Naive thymus-derived CD4-positive, alpha-beta T cell (primary cell): Measurements from ENCODE around the gene F11R. TPM values are rescaled to one million over a fixed set of nuclear protein-coding genes. Genes with fewer than 3 reads are reported as not detected.
A peak's percentile ranks its signal among the peaks of the same experiment; 100 is the strongest.

Experiments used
- ATAC-seq: fragments of 150-1000 bp; cut with Tn5 transposase; 2 replicates; pipeline ENCODE4 v1.10.0; 2021; ENCODE audit warnings: mild to moderate bottlenecking, moderate library complexity
- CTCF ChIA-PET: fragments of 350-600 bp; sonication (Branson Sonifier 250); formaldehyde crosslinking; loops from one replicate; lab custom pipeline; 2021; ENCODE audit warnings: antibody characterized with exemption; lab: Charles Lee
- POLR2A ChIA-PET: fragments of 350-600 bp; sonication (Branson Sonifier 250); formaldehyde crosslinking; loops from one replicate; lab custom pipeline; 2021; ENCODE audit warnings: antibody characterized with exemption, inconsistent platforms; lab: Charles Lee
- DNase-seq, 9 donors: peaks; one replicate each; pipeline versions ENCODE4 v3.0.0 to v3.0.0-alpha.2; 2020 to 2022; ENCODE audit warnings: mixed read lengths in 1 of 9
- H3K27ac ChIP-seq: one replicate; pipeline ENCODE4 v1.7.0; 2013; ENCODE audit warnings: mild to moderate bottlenecking, low read depth, low read length, moderate library complexity
- H3K27me3 ChIP-seq, 2 donors: one replicate each; pipeline ENCODE4 v1.7.0; 2013; ENCODE audit warnings: low read length in 2 of 2, mild to moderate bottlenecking in 2 of 2, moderate library complexity in 2 of 2; ENCODE audit not compliant: control insufficient read depth in 2 of 2, insufficient read depth in 2 of 2
- H3K36me3 ChIP-seq, 3 experiments: 1 replicate in 2 of 3; 2 replicates in 1 of 3; pipeline ENCODE4 v1.7.0; 2013; ENCODE audit warnings: low read length in 3 of 3, mild to moderate bottlenecking in 3 of 3, moderate library complexity in 1 of 3; ENCODE audit not compliant: insufficient read depth in 3 of 3, control insufficient read depth in 2 of 3
- H3K4me1 ChIP-seq, 2 donors: one replicate each; pipeline ENCODE4 v1.7.0; 2013; ENCODE audit warnings: low read length in 2 of 2, mild to moderate bottlenecking in 2 of 2, moderate library complexity in 1 of 2; ENCODE audit not compliant: control insufficient read depth in 2 of 2, insufficient read depth in 2 of 2
- H3K4me3 ChIP-seq: 2 replicates; pipeline ENCODE4 v1.7.0; 2013; ENCODE audit warnings: mild to moderate bottlenecking, low read length
- H3K9me3 ChIP-seq, 3 experiments: 1 replicate in 2 of 3; 2 replicates in 1 of 3; pipeline ENCODE4 v1.7.0; 2013; ENCODE audit warnings: low read length in 3 of 3; ENCODE audit not compliant: control insufficient read depth in 2 of 3
- H3K27ac Mint-ChIP-seq, 9 donors: one replicate each; pipeline ENCODE4 v1.8.0; 2020 to 2022; ENCODE audit warnings: mixed read lengths in 9 of 9, mild to moderate bottlenecking in 8 of 9, moderate library complexity in 5 of 9, inconsistent platforms in 2 of 9
- H3K27me3 Mint-ChIP-seq, 5 donors: one replicate each; pipeline ENCODE4 v1.8.0; 2021 to 2022; ENCODE audit warnings: mixed read lengths in 5 of 5, mild to moderate bottlenecking in 1 of 5
- H3K36me3 Mint-ChIP-seq, 5 donors: one replicate each; pipeline ENCODE4 v1.8.0; 2020 to 2022; ENCODE audit warnings: mixed read lengths in 5 of 5, mild to moderate bottlenecking in 3 of 5, inconsistent platforms in 1 of 5
- H3K4me1 Mint-ChIP-seq, 7 donors: one replicate each; pipeline ENCODE4 v1.8.0; 2020 to 2022; ENCODE audit warnings: mixed read lengths in 7 of 7, mild to moderate bottlenecking in 3 of 7, inconsistent platforms in 1 of 7
- H3K4me3 Mint-ChIP-seq, 10 donors: one replicate each; pipeline ENCODE4 v1.8.0; 2020 to 2022; ENCODE audit warnings: mild to moderate bottlenecking in 10 of 10, mixed read lengths in 10 of 10, moderate library complexity in 6 of 10, inconsistent platforms in 2 of 10
- H3K9me3 Mint-ChIP-seq, 11 donors: one replicate each; pipeline ENCODE4 v1.8.0; 2020 to 2022; ENCODE audit warnings: mixed read lengths in 11 of 11, mild to moderate bottlenecking in 4 of 11, inconsistent platforms in 1 of 11, moderate library complexity in 1 of 11
- intact Hi-C, 2 donors: fragments of 100-400 bp; cut with micrococcal nuclease; formaldehyde crosslinking; loops; one replicate each; pipeline ENCODE4 v1.15.1; 2023
- polyA plus RNA-seq, 2 donors: library from polyadenylated mRNA; unstranded; fragments of 300-500 nt; fragmentation: Illumina TruSeq; gene quantifications; one replicate each; pipeline ENCODE4 v1.2.3, GENCODE V29; 2021
- total RNA-seq, 6 experiments: library from RNA in 5 of 6; stranded (reverse) in 5 of 6; gene quantifications; 1 replicate in 5 of 6; 2 replicates in 1 of 6; pipeline ENCODE4 v1.2.3 and lab custom pipeline; 2021 to 2026

F11R gene
- total and polyA plus RNA-seq, 7 experiments from 2014 or later = 11.3 to 23.7 (median 14.4) TPM

DNA sequence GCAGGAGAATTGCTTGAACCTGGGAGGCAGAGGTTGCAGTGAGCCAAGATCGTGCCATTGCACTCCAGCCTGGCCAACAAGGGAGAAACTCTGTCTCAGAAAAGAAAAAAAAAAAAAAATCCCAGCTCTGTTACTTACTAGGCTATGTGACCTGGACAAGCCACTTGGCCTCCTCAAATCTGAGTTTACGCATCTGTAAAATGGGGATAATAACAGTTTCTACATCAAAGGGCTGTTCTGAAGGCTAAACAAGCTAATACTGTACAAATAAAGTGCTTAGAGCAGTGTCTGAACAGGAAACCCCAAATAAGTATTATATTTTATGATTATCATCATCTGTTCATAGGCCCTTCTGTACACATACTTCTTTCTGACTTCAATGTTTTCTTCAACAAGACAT, 13.6 kb downstream of the F11R start:
- Mint-ChIP-seq H3K36me3 (peaks cover 0 to 3% (median 0%) of the 10 kb centered on the region in 5 donors), H3K4me3 (no peak overlapping the region), H3K9me3 (no peaks in the 10 kb centered on the region), H3K4me1 (peaks cover 7 to 19% (median 12%) of the 10 kb centered on the region in 7 donors), H3K27me3 (no peaks in the 10 kb centered on the region), H3K27ac (no peak overlapping the region)
- Histone ChIP-seq H3K36me3 (no peaks in the 10 kb centered on the region), H3K9me3 (no peaks in the 10 kb centered on the region), H3K27me3 (no peaks in the 10 kb centered on the region), H3K27ac (no peak overlapping the region), H3K4me3 (no peak overlapping the region), H3K4me1 (peaks cover 0 to 10% of the 10 kb centered on the region in 2 donors)
- intact Hi-C loops = no loop called here
- ChIA-PET POLR2A (interaction anchor here (0.6 to 1.4 kb wide), 5 partner anchors 9 to 382 kb away, joined by 3 to 5 read pairs (median 4); partner anchors contain the start of gene TSTD1), CTCF (interaction anchor here (0.6 to 1.2 kb wide), 2 partner anchors 16 to 85 kb away, joined by 3 read pairs; no protein-coding TSS in a partner anchor)
- no peak for DNase-seq
- no peak for ATAC-seq

DNA sequence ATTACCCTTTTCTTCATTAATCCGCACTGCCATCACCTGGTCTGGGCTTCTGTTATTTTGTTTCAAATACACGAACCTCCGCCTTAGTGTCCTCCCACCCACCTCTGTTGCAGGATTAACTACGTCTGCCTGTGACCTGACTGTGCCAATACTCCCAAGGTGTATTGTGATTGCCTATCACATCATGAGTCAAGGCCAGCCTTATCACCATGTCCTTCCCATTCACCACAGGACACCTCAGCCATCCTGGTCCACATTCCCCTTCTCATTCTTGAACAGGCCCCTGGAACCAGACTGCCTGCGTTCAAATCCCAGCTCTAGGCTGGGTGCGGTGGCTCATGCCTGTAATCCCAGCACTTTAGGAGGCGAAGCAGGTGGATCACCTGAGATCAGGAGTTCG, 14.4 kb downstream of the F11R start:
- ChIA-PET POLR2A (interaction anchor here (0.6 kb wide), 2 partner anchors 10 to 381 kb away, joined by 4 read pairs; no protein-coding TSS in a partner anchor), CTCF (interaction anchor here (0.7 to 1.2 kb wide), 2 partner anchors 16 to 326 kb away, joined by 3 read pairs; no protein-coding TSS in a partner anchor)
- H3K27me3 ChIP-seq = no peaks in the 10 kb centered on the region
- Mint-ChIP-seq H3K9me3 (no peaks in the 10 kb centered on the region), H3K36me3 (peaks cover 0 to 6% (median 0%) of the 10 kb centered on the region in 5 donors), H3K4me1 (peaks cover 2 to 14% (median 7%) of the 10 kb centered on the region in 7 donors), H3K27me3 (no peaks in the 10 kb centered on the region), H3K27ac (peak overlapping the region in 2 of 9 donors; percentile 28 to 62), H3K4me3 (no peak overlapping the region)
- H3K27ac ChIP-seq = no peak overlapping the region
- ATAC-seq (no peak), DNase-seq (no peak)
- intact Hi-C loops = no loop called here
- H3K4me3 ChIP-seq = no peak overlapping the region
- H3K36me3 ChIP-seq = no peaks in the 10 kb centered on the region
- H3K9me3 ChIP-seq = no peaks in the 10 kb centered on the region
- H3K4me1 ChIP-seq = peaks cover 0 to 2% of the 10 kb centered on the region in 2 donors

DNA sequence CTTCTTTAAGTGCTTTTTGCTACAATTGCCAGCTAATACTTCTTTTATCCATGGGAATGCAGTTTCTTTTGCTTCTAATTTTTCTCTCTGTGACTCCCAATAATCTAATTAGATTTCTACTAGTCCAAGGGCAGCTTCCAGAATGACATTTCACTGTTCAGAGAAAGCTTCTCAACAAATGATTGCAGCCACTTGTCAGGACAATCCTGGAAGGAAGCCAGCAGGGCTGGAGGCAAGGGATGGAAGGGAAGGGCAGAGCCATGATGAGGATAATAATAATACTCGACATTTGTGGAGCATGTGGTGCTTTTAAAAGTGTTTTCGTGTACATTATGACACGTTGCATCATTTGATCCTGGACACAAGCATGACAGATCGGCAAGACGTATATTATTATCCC, 19.4 kb downstream of the F11R start:
- intact Hi-C loops = no loop called here
- ChIA-PET POLR2A (no interaction called here), CTCF (interaction anchor here (1.7 kb wide), 1 partner anchor 37 kb away, joined by 4 read pairs; the partner anchor contains the start of gene TSTD1)
- Mint-ChIP-seq H3K27ac (peak overlapping the region in 1 of 9 donors; percentile 53), H3K36me3 (peaks cover 1 to 43% (median 10%) of the 10 kb centered on the region in 5 donors), H3K27me3 (no peaks in the 10 kb centered on the region), H3K4me3 (no peak overlapping the region), H3K9me3 (no peaks in the 10 kb centered on the region), H3K4me1 (peaks cover 7 to 15% (median 12%) of the 10 kb centered on the region in 7 donors)
- no peaks in the 10 kb centered on the region for H3K27me3 ChIP-seq
- no peak overlapping the region for H3K27ac ChIP-seq
- no peaks in the 10 kb centered on the region for H3K9me3 ChIP-seq
- H3K36me3 ChIP-seq = peaks cover 0 to 33% (median 12%) of the 10 kb centered on the region in 3 experiments
- H3K4me3 ChIP-seq = no peak overlapping the region
- no peaks in the 10 kb centered on the region for H3K4me1 ChIP-seq
- DNase-seq (no peak), ATAC-seq (no peak)

DNA sequence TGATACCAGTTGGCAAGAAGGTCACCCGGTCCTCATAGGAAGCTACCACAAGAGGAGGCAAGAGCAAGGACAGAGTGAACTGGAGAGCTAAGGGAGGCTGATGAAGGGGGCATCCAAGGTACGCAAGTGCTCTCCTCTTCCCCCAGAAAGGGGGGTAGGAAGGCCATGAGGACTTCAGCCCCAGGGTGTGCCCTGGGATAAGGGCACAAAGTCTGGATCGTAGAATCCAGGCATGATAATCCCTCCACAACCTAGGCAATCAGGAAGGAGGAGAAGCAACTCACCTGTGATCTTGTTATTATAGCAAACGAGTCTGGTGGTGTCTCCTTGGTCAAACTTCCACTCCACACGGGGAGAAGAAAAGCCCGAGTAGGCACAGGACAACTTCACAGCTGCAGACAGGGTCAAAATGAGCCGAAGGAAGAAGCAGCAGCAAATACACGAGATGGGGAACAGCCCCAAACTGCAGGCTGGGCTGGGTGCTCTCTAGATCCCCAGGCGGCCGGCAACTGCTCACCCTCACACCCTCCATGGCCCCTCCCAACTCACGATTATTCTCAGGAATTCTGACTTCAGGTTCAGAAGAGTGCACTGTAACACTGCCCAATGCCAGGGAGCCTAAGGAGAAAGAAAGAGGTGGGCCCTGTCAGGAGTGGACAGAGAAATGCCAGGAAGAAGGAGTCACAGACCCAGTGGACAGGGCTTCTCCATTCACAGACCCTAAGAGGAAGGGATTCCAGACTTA, 20.0 kb downstream of the F11R start:
- ATAC-seq (no peak), DNase-seq (no peak)
- no peaks in the 10 kb centered on the region for H3K4me1 ChIP-seq
- no peak overlapping the region for H3K27ac ChIP-seq
- peak overlapping the region in 1 of 9 donors; percentile 52 for H3K27ac Mint-ChIP-seq
- H3K27me3 ChIP-seq = no peaks in the 10 kb centered on the region
- H3K4me1 Mint-ChIP-seq = peaks cover 6 to 12% (median 9%) of the 10 kb centered on the region in 7 donors
- no peak overlapping the region for H3K4me3 Mint-ChIP-seq
- CTCF ChIA-PET = interaction anchor here (0.5 to 7.8 kb wide), 5 partner anchors 9 to 98 kb away, joined by 3 to 123 read pairs (median 4); partner anchors contain the start of genes KLHDC9 and TSTD1
- peaks cover 0 to 33% (median 12%) of the 10 kb centered on the region in 3 experiments for H3K36me3 ChIP-seq
- H3K36me3 Mint-ChIP-seq = peaks cover 1 to 41% (median 10%) of the 10 kb centered on the region in 5 donors
- H3K9me3 Mint-ChIP-seq = no peaks in the 10 kb centered on the region
- H3K4me3 ChIP-seq = no peak overlapping the region
- H3K9me3 ChIP-seq = no peaks in the 10 kb centered on the region
- intact Hi-C loops = no loop called here
- no peaks in the 10 kb centered on the region for H3K27me3 Mint-ChIP-seq
- POLR2A ChIA-PET = interaction anchor here (0.9 kb wide), 1 partner anchor 12 kb away, joined by 3 read pairs; no protein-coding TSS in a partner anchor

DNA sequence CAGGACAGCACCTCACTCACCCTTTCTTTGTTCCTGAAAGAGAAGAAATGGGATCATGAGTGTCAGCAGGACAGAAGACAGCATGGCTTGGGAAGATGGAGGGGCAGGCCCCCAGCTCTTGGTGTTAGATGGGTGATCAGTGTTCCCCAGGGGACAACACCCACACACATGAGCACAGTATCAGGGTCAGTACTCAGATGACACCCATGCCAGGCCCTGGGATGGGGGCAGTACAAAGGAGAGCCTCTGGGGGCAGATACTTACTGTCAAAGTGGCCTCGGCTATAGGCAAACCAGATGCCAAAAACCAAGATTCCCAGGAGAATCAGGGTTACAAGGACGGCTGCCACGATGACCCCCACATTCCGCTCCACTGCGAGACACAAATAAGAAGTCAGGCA, 21.6 kb downstream of the F11R start:
- no peak for ATAC-seq
- intact Hi-C loops = no loop called here
- peaks cover 6 to 12% (median 9%) of the 10 kb centered on the region in 7 donors for H3K4me1 Mint-ChIP-seq
- H3K27me3 Mint-ChIP-seq = no peaks in the 10 kb centered on the region
- no peak overlapping the region for H3K4me3 ChIP-seq
- no peaks in the 10 kb centered on the region for H3K27me3 ChIP-seq
- H3K9me3 ChIP-seq = no peaks in the 10 kb centered on the region
- H3K36me3 Mint-ChIP-seq = peaks cover 1 to 41% (median 10%) of the 10 kb centered on the region in 5 donors
- H3K9me3 Mint-ChIP-seq = no peaks in the 10 kb centered on the region
- ChIA-PET POLR2A (interaction anchor here (0.9 kb wide), 1 partner anchor 99 kb away, joined by 5 read pairs; the partner anchor contains the start of gene KLHDC9), CTCF (interaction anchor here (0.9 to 7.8 kb wide), 2 partner anchors 100 to 118 kb away, joined by 3 to 123 read pairs; partner anchors contain the start of gene KLHDC9)
- DNase-seq = no peak
- H3K36me3 ChIP-seq = peaks cover 0 to 33% (median 12%) of the 10 kb centered on the region in 3 experiments
- H3K4me1 ChIP-seq = no peaks in the 10 kb centered on the region
- H3K27ac Mint-ChIP-seq = no peak overlapping the region
- no peak overlapping the region for H3K27ac ChIP-seq
- H3K4me3 Mint-ChIP-seq = no peak overlapping the region

DNA sequence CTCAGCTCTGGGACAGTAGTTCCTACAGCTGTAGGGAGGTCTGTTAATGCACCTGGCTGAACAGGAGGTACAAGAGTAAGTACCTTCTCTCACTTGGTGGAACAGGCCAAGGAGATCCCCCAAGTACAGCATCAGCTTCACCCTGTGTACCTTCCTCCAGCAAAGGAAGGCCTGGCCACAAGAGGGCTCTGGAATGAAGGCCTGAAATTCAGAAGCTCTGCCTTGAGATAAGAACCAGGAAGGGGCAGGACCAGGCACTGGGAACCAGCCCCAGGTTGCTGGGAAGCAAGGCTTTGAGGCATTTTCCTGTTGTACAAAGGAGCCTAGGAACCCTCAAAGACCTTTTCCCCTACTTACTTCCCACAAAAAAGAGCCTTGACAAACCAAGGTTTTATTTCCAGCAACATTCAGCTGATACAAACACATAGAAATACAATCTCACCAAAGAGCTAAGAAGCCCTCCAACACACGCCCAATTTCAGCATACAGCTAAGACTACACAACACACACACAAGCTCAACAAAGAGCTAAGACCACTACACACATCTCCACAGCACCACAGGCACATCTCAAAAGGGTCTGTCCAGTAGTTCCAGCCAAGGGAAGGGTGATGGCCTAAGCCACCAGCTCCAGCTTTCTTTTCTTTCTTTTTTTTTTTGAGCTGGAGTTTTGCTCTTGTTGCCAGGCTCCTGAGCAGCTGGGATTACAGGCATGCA, 23.5 kb downstream of the F11R start:
- peaks cover 0 to 33% (median 12%) of the 10 kb centered on the region in 3 experiments for H3K36me3 ChIP-seq
- no peaks in the 10 kb centered on the region for H3K9me3 ChIP-seq
- no peaks in the 10 kb centered on the region for H3K4me1 ChIP-seq
- peaks cover 1 to 41% (median 10%) of the 10 kb centered on the region in 5 donors for H3K36me3 Mint-ChIP-seq
- no peak overlapping the region for H3K4me3 ChIP-seq
- POLR2A ChIA-PET = interaction anchor here (0.6 to 2.1 kb wide), 10 partner anchors 9 to 156 kb away, joined by 3 to 17 read pairs (median 4); partner anchors contain the start of genes ARHGAP30, F11R, KLHDC9 and UFC1
- DNase-seq = peak in 8 of 9 donors; percentile 14 to 52 (median 44)
- H3K27ac Mint-ChIP-seq = peak overlapping the region in 8 of 9 donors; percentile 3 to 74 (median 44)
- H3K4me1 Mint-ChIP-seq = peaks cover 6 to 14% (median 11%) of the 10 kb centered on the region in 7 donors
- no peak overlapping the region for H3K27ac ChIP-seq
- H3K27me3 ChIP-seq = no peaks in the 10 kb centered on the region
- CTCF ChIA-PET = interaction anchor here (0.6 to 7.8 kb wide), 23 partner anchors 9 to 621 kb away, joined by 3 to 123 read pairs (median 4); partner anchors contain the start of genes ARHGAP30, DEDD, F11R and KLHDC9
- H3K4me3 Mint-ChIP-seq = no peak overlapping the region
- H3K9me3 Mint-ChIP-seq = no peaks in the 10 kb centered on the region
- intact Hi-C loops = loop anchor here (1.0 to 2.0 kb wide), 7 partner anchors 15 to 385 kb away; partner anchors contain the start of gene USF1 (in 1 of the 2)
- ATAC-seq = peak; percentile 80
- H3K27me3 Mint-ChIP-seq = no peaks in the 10 kb centered on the region
